GM21381 (cell line): ENCODE measurements around the gene SNX8.
"Not testable (repeated sequence)": the region's sequence is repeated elsewhere in the genome, so short reads cannot be mapped to it uniquely, and the experiment has no call there.

Experiments
- ATAC-seq: cut with Tn5 transposase; IDR thresholded peaks from one replicate; pipeline ENCODE4 v1.9.1; 2021; ENCODE audit warnings: mild to moderate bottlenecking, moderate library complexity; ENCODE audit not compliant: unreplicated experiment

SNX8 gene

GRCh38 chr7:2314209-2314955 lies at the start of gene SNX8:
SNX8 (minus strand) TSS chr7:2314441; CDS start chr7:2314421, 20 bp downstream.
- peak; percentile 79 for ATAC-seq

- ATAC-seq = no peak
Measured at GRCh38 chr7:2362385-2363088, 48.3 kb upstream of the SNX8 start.

- ATAC-seq = no peak
Measured at GRCh38 chr7:2360796-2361195, 46.6 kb upstream of the SNX8 start.

GRCh38 chr7:2359610-2360009 lies 45.4 kb upstream of the SNX8 start:
- ATAC-seq = no peak

- no peak for ATAC-seq
Measured at GRCh38 chr7:2358968-2359527, 44.8 kb upstream of the SNX8 start.

- no peak for ATAC-seq
Measured at GRCh38 chr7:2357571-2357970, 43.3 kb upstream of the SNX8 start.

- no peak for ATAC-seq
Measured at GRCh38 chr7:2357165-2357564, 42.9 kb upstream of the SNX8 start.

GRCh38 chr7:2355705-2356008 lies 41.4 kb upstream of the SNX8 start:
- no peak for ATAC-seq

- peak; percentile 24 for ATAC-seq
Measured at GRCh38 chr7:2354939-2355704, 40.9 kb upstream of the SNX8 start.

- peak; percentile 76 for ATAC-seq
Measured at GRCh38 chr7:2354186-2354938, 40.1 kb upstream of the SNX8 start, which contains the start of gene EIF3B. EIF3B (plus strand) TSS chr7:2354827; CDS start chr7:2354922, 95 bp downstream.

- ATAC-seq = peak; percentile 55
Measured at GRCh38 chr7:2353936-2354185, 39.6 kb upstream of the SNX8 start.

- no peak for ATAC-seq
Measured at GRCh38 chr7:2353113-2353935, 39.1 kb upstream of the SNX8 start.

- no peak for ATAC-seq
Measured at GRCh38 chr7:2350861-2351260, 36.6 kb upstream of the SNX8 start.

GRCh38 chr7:2350055-2350454 lies 35.8 kb upstream of the SNX8 start:
- no peak for ATAC-seq

- ATAC-seq = not testable (repeated sequence)
Measured at GRCh38 chr7:2347351-2348063, 33.3 kb upstream of the SNX8 start.

- ATAC-seq = no peak
Measured at GRCh38 chr7:2336626-2337299, 22.5 kb upstream of the SNX8 start.

- not testable (repeated sequence) for ATAC-seq
Measured at GRCh38 chr7:2332606-2333231, 18.5 kb upstream of the SNX8 start.

- ATAC-seq = no peak
Measured at GRCh38 chr7:2331707-2332106, 17.5 kb upstream of the SNX8 start.
